BLaER1 treated with 17β-estradiol and CSF1 and Interleukin-3, amounts not matched to agents 10 nM and 100 nM (cell line): ENCODE results near the gene KCNK15.

Experiments
- H3K27ac ChIP-seq, 11 experiments: shearing (Covaris generic); formaldehyde crosslinking; 2 replicates each; pipeline ENCODE4 v1.8.1; 2022
- H3K27me3 ChIP-seq, 11 experiments: shearing (Covaris generic); formaldehyde crosslinking; 2 replicates each; pipeline ENCODE4 v1.8.1; 2022
- H3K36me3 ChIP-seq, 11 experiments: shearing (Covaris generic); formaldehyde crosslinking; 2 replicates each; pipeline ENCODE4 v1.8.1; 2022
- H3K4me1 ChIP-seq, 10 experiments: shearing (Covaris generic); formaldehyde crosslinking; 2 replicates each; pipeline ENCODE4 v1.8.1; 2022
- H3K4me2 ChIP-seq, 11 experiments: shearing (Covaris generic); formaldehyde crosslinking; 2 replicates each; pipeline ENCODE4 v1.8.1; 2022
- H3K4me3 ChIP-seq, 10 experiments: shearing (Covaris generic); formaldehyde crosslinking; 2 replicates each; pipeline ENCODE4 v1.8.1; 2022
- H3K9ac ChIP-seq, 11 experiments: shearing (Covaris generic); formaldehyde crosslinking; 2 replicates each; pipeline ENCODE4 v1.8.1; 2022
- H3K9me3 ChIP-seq, 11 experiments: shearing (Covaris generic); formaldehyde crosslinking; replicated peaks in 1 of 11; 2 replicates each; pipeline ENCODE4 v1.8.1; 2022
- H4K20me1 ChIP-seq, 11 experiments: shearing (Covaris generic); formaldehyde crosslinking; 2 replicates each; pipeline ENCODE4 v1.8.1; 2022
- Cebpa-rat ChIP-seq, 11 experiments: shearing (Covaris generic); IDR thresholded peaks; 2 replicates each; pipeline ENCODE4 v1.8.1; 2022

KCNK15 gene

GRCh38 chr20:44768854-44769480 lies 23.3 kb downstream of the KCNK15 start:
- Histone ChIP-seq H3K9me3 (no peaks in the 10 kb centered on the region), H3K4me3 (no peak overlapping the region), H3K4me1 (peaks cover 0 to 19% (median 13%) of the 10 kb centered on the region in 10 experiments; a peak in 11 of 20 replicates), H3K36me3 (no peaks in the 10 kb centered on the region), H4K20me1 (peaks cover 0 to 11% (median 0%) of the 10 kb centered on the region in 11 experiments; a peak in 3 of 22 replicates), H3K27ac (no peak overlapping the region), H3K9ac (no peak overlapping the region), H3K4me2 (peak overlapping the region in 6 of 11 experiments; percentile 9 to 40 (median 32); a peak in 8 of 22 replicates), H3K27me3 (no peaks in the 10 kb centered on the region)
- no peak for TF ChIP-seq Cebpa-rat (IDR thresholded peaks at IDR 0.05)

GRCh38 chr20:44769481-44769863 lies 23.8 kb downstream of the KCNK15 start:
- Histone ChIP-seq H3K4me2 (peak overlapping the region in 5 of 11 experiments; percentile 27 to 40 (median 36); a peak in 8 of 22 replicates), H3K27me3 (no peaks in the 10 kb centered on the region), H3K9ac (no peak overlapping the region), H3K27ac (no peak overlapping the region), H4K20me1 (peaks cover 0 to 11% (median 0%) of the 10 kb centered on the region in 11 experiments; a peak in 3 of 22 replicates), H3K4me1 (peaks cover 0 to 19% (median 13%) of the 10 kb centered on the region in 10 experiments; a peak in 11 of 20 replicates), H3K4me3 (no peak overlapping the region), H3K36me3 (no peaks in the 10 kb centered on the region), H3K9me3 (no peaks in the 10 kb centered on the region)
- TF ChIP-seq Cebpa-rat (IDR thresholded peaks at IDR 0.05), result no peak

- Histone ChIP-seq H3K4me3 (no peak overlapping the region), H3K27me3 (peaks cover 0 to 10% (median 0%) of the 10 kb centered on the region in 11 experiments; a peak in 2 of 22 replicates), H3K36me3 (no peaks in the 10 kb centered on the region), H3K9ac (no peak overlapping the region), H4K20me1 (peaks cover 0 to 11% (median 0%) of the 10 kb centered on the region in 11 experiments; a peak in 5 of 22 replicates), H3K27ac (no peak overlapping the region), H3K9me3 (no peaks in the 10 kb centered on the region), H3K4me1 (peaks cover 0 to 19% (median 13%) of the 10 kb centered on the region in 10 experiments; a peak in 11 of 20 replicates), H3K4me2 (no peak overlapping the region)
- no peak for TF ChIP-seq Cebpa-rat (IDR thresholded peaks at IDR 0.05)
Observed at GRCh38 chr20:44770484-44771171, 25.0 kb downstream of the KCNK15 start.

- H3K9ac ChIP-seq, result no peak overlapping the region
- H3K27ac ChIP-seq, result no peak overlapping the region
- peaks cover 0 to 11% (median 0%) of the 10 kb centered on the region in 11 experiments; a peak in 5 of 22 replicates for H4K20me1 ChIP-seq
- no peak overlapping the region for H3K4me3 ChIP-seq
- H3K4me1 ChIP-seq, result peaks cover 0 to 19% (median 13%) of the 10 kb centered on the region in 10 experiments; a peak in 11 of 20 replicates
- H3K36me3 ChIP-seq, result no peaks in the 10 kb centered on the region
- no peaks in the 10 kb centered on the region for H3K9me3 ChIP-seq
- no peak for TF ChIP-seq Cebpa-rat (IDR thresholded peaks at IDR 0.05)
- H3K4me2 ChIP-seq, result no peak overlapping the region
- peaks cover 0 to 11% (median 0%) of the 10 kb centered on the region in 11 experiments; a peak in 2 of 22 replicates for H3K27me3 ChIP-seq
Observed at GRCh38 chr20:44771172-44771535, 25.5 kb downstream of the KCNK15 start.

GRCh38 chr20:44772636-44773035 lies 27.0 kb downstream of the KCNK15 start:
- Histone ChIP-seq H3K4me2 (no peak overlapping the region), H3K9ac (no peak overlapping the region), H3K27me3 (peaks cover 0 to 11% (median 0%) of the 10 kb centered on the region in 11 experiments; a peak in 2 of 22 replicates), H3K36me3 (no peaks in the 10 kb centered on the region), H3K4me1 (peaks cover 0 to 19% (median 13%) of the 10 kb centered on the region in 10 experiments; a peak in 11 of 20 replicates), H4K20me1 (peaks cover 0 to 11% (median 0%) of the 10 kb centered on the region in 11 experiments; a peak in 4 of 22 replicates), H3K27ac (no peak overlapping the region), H3K4me3 (no peak overlapping the region), H3K9me3 (no peaks in the 10 kb centered on the region)
- TF ChIP-seq Cebpa-rat (IDR thresholded peaks at IDR 0.05), result no peak

- Histone ChIP-seq H3K27me3 (peaks cover 0 to 11% (median 0%) of the 10 kb centered on the region in 11 experiments; a peak in 2 of 22 replicates), H3K9ac (no peak overlapping the region)
- TF ChIP-seq Cebpa-rat (IDR thresholded peaks at IDR 0.05), result no peak
Observed at GRCh38 chr20:44773070-44773829, 27.6 kb downstream of the KCNK15 start.

GRCh38 chr20:44776980-44777379 lies 31.3 kb downstream of the KCNK15 start:
- peaks cover 0 to 11% (median 0%) of the 10 kb centered on the region in 11 experiments; a peak in 2 of 22 replicates for H3K27me3 ChIP-seq
- no peak overlapping the region for H3K9ac ChIP-seq
- H3K9me3 ChIP-seq, result no peaks in the 10 kb centered on the region
- no peaks in the 10 kb centered on the region for H3K36me3 ChIP-seq
- TF ChIP-seq Cebpa-rat (IDR thresholded peaks at IDR 0.05), result no peak
- H3K27ac ChIP-seq, result no peak overlapping the region
- no peaks in the 10 kb centered on the region for H3K4me1 ChIP-seq
- no peak overlapping the region for H3K4me3 ChIP-seq
- no peak overlapping the region for H3K4me2 ChIP-seq
- peaks cover 0 to 4% (median 0%) of the 10 kb centered on the region in 11 experiments; a peak in 4 of 22 replicates for H4K20me1 ChIP-seq

More at GRCh38 chr20:44773070-44773829, 27.6 kb downstream of the KCNK15 start:
- Histone ChIP-seq H4K20me1 (peaks cover 0 to 11% (median 0%) of the 10 kb centered on the region in 11 experiments; a peak in 4 of 22 replicates), H3K27ac (no peak overlapping the region), H3K4me1 (peaks cover 0 to 19% (median 13%) of the 10 kb centered on the region in 10 experiments; a peak in 11 of 20 replicates), H3K36me3 (no peaks in the 10 kb centered on the region), H3K4me2 (no peak overlapping the region), H3K4me3 (no peak overlapping the region), H3K9me3 (no peaks in the 10 kb centered on the region)

- Histone ChIP-seq H3K27me3 (peaks cover 0 to 5% (median 0%) of the 10 kb centered on the region in 11 experiments; a peak in 2 of 22 replicates), H4K20me1 (peaks cover 0 to 7% (median 0%) of the 10 kb centered on the region in 11 experiments; a peak in 5 of 22 replicates)
- no peak for TF ChIP-seq Cebpa-rat (IDR thresholded peaks at IDR 0.05)
Observed at GRCh38 chr20:44780226-44780625, 34.6 kb downstream of the KCNK15 start.

More at GRCh38 chr20:44780226-44780625, 34.6 kb downstream of the KCNK15 start:
- Histone ChIP-seq H3K4me3 (no peak overlapping the region), H3K4me1 (no peaks in the 10 kb centered on the region), H3K27ac (no peak overlapping the region), H3K9me3 (no peaks in the 10 kb centered on the region), H3K9ac (no peak overlapping the region), H3K36me3 (no peaks in the 10 kb centered on the region), H3K4me2 (no peak overlapping the region)
